ENCODE measurements around the gene PRKCE.

DNA sequence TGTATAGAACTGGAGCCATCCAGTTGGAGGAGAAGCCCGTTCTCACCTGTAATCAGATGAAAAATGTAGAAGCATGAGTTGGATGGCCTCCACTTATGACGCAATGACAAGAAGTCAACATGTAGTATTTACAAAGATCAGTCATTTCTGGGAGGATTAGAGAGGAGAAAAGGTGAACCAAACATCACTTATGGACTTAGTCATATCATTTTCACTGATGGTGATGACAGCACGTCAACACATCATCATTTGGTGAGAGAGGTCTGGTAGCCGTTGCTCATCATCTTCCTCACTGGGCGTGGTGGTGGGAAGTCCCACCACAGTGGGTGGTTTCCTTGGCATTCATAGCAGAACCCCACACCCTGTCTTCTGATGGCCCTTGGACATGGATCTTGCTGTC is 381.5 kb downstream of the PRKCE start:
- TF ChIP-seq CTCF (IDR thresholded peaks at IDR 0.05), result no peak
- no peak for TF ChIP-seq POLR2A (IDR thresholded peaks at IDR 0.05)

Measured in body of pancreas (tissue), 4 donors.